SU-DHL-6 (cell line): ENCODE data around the gene TNFRSF1B.
"Not testable (repeated sequence)": the region's sequence is repeated elsewhere in the genome, so short reads cannot be mapped to it uniquely, and the experiment has no call there.

ENCODE experiments used
- H2AFZ ChIP-seq: fragments of 200-600 bp; sonication (generic); 2 replicates; pipeline ENCODE4 v1.6.1; 2014; ENCODE audit warnings: low read depth, mild to moderate bottlenecking, moderate library complexity, mixed read lengths, antibody characterized with exemption, low read length; ENCODE audit not compliant: severe bottlenecking
- H3F3A ChIP-seq: fragments of 200-600 bp; shearing (Covaris generic); 2 replicates; pipeline ENCODE4 v1.6.0; 2016; ENCODE audit warnings: antibody characterized with exemption, mild to moderate bottlenecking; ENCODE audit not compliant: insufficient read depth
- H3K27ac ChIP-seq: fragments of 200-600 bp; sonication (generic); 2 replicates; pipeline ENCODE4 v1.5.1; 2016; ENCODE audit warnings: low read depth, mild to moderate bottlenecking, low read length, moderate library complexity, mixed read lengths
- H3K27me3 ChIP-seq: fragments of 200-600 bp; sonication (generic), shearing (Covaris generic); 2 replicates; pipeline ENCODE4 v1.6.0; 2014; ENCODE audit warnings: mild to moderate bottlenecking, low read length
- H3K36me3 ChIP-seq: fragments of 200-600 bp; sonication (generic); 2 replicates; pipeline ENCODE4 v1.6.1; 2014; ENCODE audit warnings: mild to moderate bottlenecking, low read length, mixed read lengths
- H3K4me2 ChIP-seq: fragments of 300-600, 200-600 bp; shearing (Covaris generic), sonication (generic); 2 replicates; pipeline ENCODE4 v1.6.0; 2014; ENCODE audit warnings: low read length, low read depth, mild to moderate bottlenecking; ENCODE audit not compliant: poor library complexity, severe bottlenecking
- H3K4me3 ChIP-seq: fragments of 200-600 bp; sonication (generic); 2 replicates; pipeline ENCODE4 v1.5.1; 2014; ENCODE audit warnings: antibody characterized with exemption, low read length, mild to moderate bottlenecking, mixed read lengths; ENCODE audit not compliant: insufficient read depth, poor library complexity, severe bottlenecking
- H3K79me2 ChIP-seq: fragments of 200-600 bp; sonication (generic); 2 replicates; pipeline ENCODE4 v1.6.1; 2014; ENCODE audit warnings: mild to moderate bottlenecking, low read length, moderate library complexity; ENCODE audit not compliant: insufficient read depth
- H3K9ac ChIP-seq: fragments of 200-600 bp; sonication (generic); 2 replicates; pipeline ENCODE4 v1.7.0; 2014; ENCODE audit warnings: mild to moderate bottlenecking, low read length
- H3K9me2 ChIP-seq: fragments of 200-600 bp; sonication (generic); replicated peaks from 2 replicates; pipeline ENCODE4 v1.6.1; 2014; ENCODE audit warnings: low read length; ENCODE audit not compliant: insufficient read depth
- H3K9me3 ChIP-seq: fragments of 200-600 bp; sonication (generic); 2 replicates; pipeline ENCODE4 v1.6.1; 2014; ENCODE audit warnings: low read length, mixed read lengths; ENCODE audit not compliant: insufficient read depth
- H4K20me1 ChIP-seq: fragments of 200-600 bp; sonication (generic); 2 replicates; pipeline ENCODE4 v1.6.1; 2014; ENCODE audit warnings: low read depth, mild to moderate bottlenecking, antibody characterized with exemption, low read length, moderate library complexity, mixed read lengths
- CTCF ChIP-seq: fragments of 200-600 bp; sonication (generic); IDR thresholded peaks from one replicate; pipeline ENCODE4 v1.5.1; 2017; ENCODE audit warnings: antibody characterized with exemption, mild to moderate bottlenecking, low read length, moderate library complexity; ENCODE audit not compliant: insufficient read depth, poor library complexity, severe bottlenecking
- EZH2phosphoT487 ChIP-seq: fragments of 200-600 bp; sonication (generic), shearing (Covaris generic); conservative IDR thresholded peaks from 2 replicates; pipeline ENCODE4 v1.6.1; 2018; ENCODE audit warnings: mild to moderate bottlenecking, antibody characterized with exemption, low read length, moderate library complexity, mixed read lengths

Gene TNFRSF1B

GRCh38 chr1:12209495-12209832 lies 42.7 kb downstream of the TNFRSF1B start:
- H3K4me3 ChIP-seq: no peak overlapping the region
- H3K4me2 ChIP-seq: no peak overlapping the region
- H3K36me3 ChIP-seq: no peaks in the 10 kb centered on the region
- no peaks in the 10 kb centered on the region for H3K9me3 ChIP-seq
- no peaks in the 10 kb centered on the region for H4K20me1 ChIP-seq
- H3K9ac ChIP-seq: no peak overlapping the region
- H3F3A ChIP-seq: peaks cover 17% of the 10 kb centered on the region
- peak overlapping the region; percentile 65 for H3K27ac ChIP-seq
- no peak overlapping the region for H2AFZ ChIP-seq
- H3K9me2 ChIP-seq: no peaks in the 10 kb centered on the region
- no peaks in the 10 kb centered on the region for H3K79me2 ChIP-seq
- no peak for TF ChIP-seq CTCF
- no peak for TF ChIP-seq EZH2phosphoT487
- no peaks in the 10 kb centered on the region for H3K27me3 ChIP-seq

GRCh38 chr1:12215118-12215961 lies 48.5 kb downstream of the TNFRSF1B start:
- Histone ChIP-seq H4K20me1 (no peaks in the 10 kb centered on the region), H3K9me3 (no peaks in the 10 kb centered on the region), H2AFZ (no peak overlapping the region), H3F3A (peaks cover 10% of the 10 kb centered on the region), H3K9me2 (no peaks in the 10 kb centered on the region), H3K4me3 (no peak overlapping the region), H3K27me3 (no peaks in the 10 kb centered on the region), H3K9ac (no peak overlapping the region), H3K36me3 (no peaks in the 10 kb centered on the region), H3K27ac (no peak overlapping the region), H3K4me2 (no peak overlapping the region), H3K79me2 (no peaks in the 10 kb centered on the region)
- no peak for TF ChIP-seq EZH2phosphoT487

GRCh38 chr1:12219800-12220199 lies 53.0 kb downstream of the TNFRSF1B start:
- no peaks in the 10 kb centered on the region for H4K20me1 ChIP-seq
- TF ChIP-seq CTCF: no peak
- no peak for TF ChIP-seq EZH2phosphoT487
- no peaks in the 10 kb centered on the region for H3K36me3 ChIP-seq
- H3K27ac ChIP-seq: no peak overlapping the region
- H3K4me2 ChIP-seq: no peak overlapping the region
- H3F3A ChIP-seq: no peaks in the 10 kb centered on the region
- no peaks in the 10 kb centered on the region for H3K79me2 ChIP-seq
- H3K9me2 ChIP-seq: no peaks in the 10 kb centered on the region
- no peak overlapping the region for H3K9ac ChIP-seq
- no peak overlapping the region for H3K4me3 ChIP-seq
- H2AFZ ChIP-seq: no peak overlapping the region
- no peaks in the 10 kb centered on the region for H3K27me3 ChIP-seq
- H3K9me3 ChIP-seq: peaks cover 6% of the 10 kb centered on the region; the same call in 1 of the 2 replicates

GRCh38 chr1:12220890-12221289 lies 54.1 kb downstream of the TNFRSF1B start:
- Histone ChIP-seq H2AFZ (no peak overlapping the region), H3K9me2 (no peaks in the 10 kb centered on the region), H3K4me3 (no peak overlapping the region), H3K9me3 (peaks cover 6% of the 10 kb centered on the region; the same call in 1 of the 2 replicates), H3K36me3 (no peaks in the 10 kb centered on the region), H3K27ac (no peak overlapping the region), H3K9ac (no peak overlapping the region), H3K4me2 (no peak overlapping the region), H3K79me2 (no peaks in the 10 kb centered on the region), H4K20me1 (no peaks in the 10 kb centered on the region), H3F3A (no peaks in the 10 kb centered on the region), H3K27me3 (no peaks in the 10 kb centered on the region)
- TF ChIP-seq EZH2phosphoT487 (no peak), CTCF (no peak)

GRCh38 chr1:12222700-12223099 lies 55.9 kb downstream of the TNFRSF1B start:
- H3K9me3 ChIP-seq, H3K4me2 ChIP-seq, H3F3A ChIP-seq, H3K9me2 ChIP-seq, H3K27ac ChIP-seq, H3K79me2 ChIP-seq, H3K9ac ChIP-seq, H4K20me1 ChIP-seq, H3K36me3 ChIP-seq, H3K4me3 ChIP-seq, H3K27me3 ChIP-seq, H2AFZ ChIP-seq: not testable (repeated sequence)

- H3K4me3 ChIP-seq, H4K20me1 ChIP-seq, H3K4me2 ChIP-seq, H3K36me3 ChIP-seq, H3K9me3 ChIP-seq, H3K27ac ChIP-seq, H3K27me3 ChIP-seq, H3F3A ChIP-seq, H3K9ac ChIP-seq, H3K9me2 ChIP-seq, H2AFZ ChIP-seq, H3K79me2 ChIP-seq: not testable (repeated sequence)
These were observed 57.3 kb downstream of the TNFRSF1B start for GRCh38 chr1:12224092-12224491.
